GM18526 (cell line): ENCODE data around the gene TMEM132D.

Source experiments
- POLR2A ChIP-seq: IDR thresholded peaks from 3 replicates; pipeline ENCODE4 v1.6.1; 2011; ENCODE audit not compliant: insufficient read length; ENCODE audit errors: extremely low read depth

Gene TMEM132D

GRCh38 chr12:129807136-129807535, 96.7 kb downstream of the TMEM132D start:
- TF ChIP-seq POLR2A = no peak

- no peak for TF ChIP-seq POLR2A
Measured at GRCh38 chr12:129791396-129791795, 112.4 kb downstream of the TMEM132D start.

- TF ChIP-seq POLR2A = no peak
Measured at GRCh38 chr12:129790930-129791329, 112.9 kb downstream of the TMEM132D start.

GRCh38 chr12:129790331-129790730, 113.5 kb downstream of the TMEM132D start:
- no peak for TF ChIP-seq POLR2A

- no peak for TF ChIP-seq POLR2A
Measured at GRCh38 chr12:129789921-129790320, 113.9 kb downstream of the TMEM132D start.

GRCh38 chr12:129788506-129789084, 115.2 kb downstream of the TMEM132D start:
- TF ChIP-seq POLR2A = no peak

GRCh38 chr12:129779989-129780388, 123.8 kb downstream of the TMEM132D start:
- no peak for TF ChIP-seq POLR2A

GRCh38 chr12:129779033-129779432, 124.8 kb downstream of the TMEM132D start:
- no peak for TF ChIP-seq POLR2A

- no peak for TF ChIP-seq POLR2A
Measured at GRCh38 chr12:129776977-129777667, 126.7 kb downstream of the TMEM132D start.

GRCh38 chr12:129772501-129773493, 131.0 kb downstream of the TMEM132D start:
- TF ChIP-seq POLR2A = no peak

GRCh38 chr12:129771238-129771637, 132.6 kb downstream of the TMEM132D start:
- no peak for TF ChIP-seq POLR2A

- TF ChIP-seq POLR2A = no peak
Measured at GRCh38 chr12:129765719-129766118, 138.1 kb downstream of the TMEM132D start.

GRCh38 chr12:129762436-129762835, 141.4 kb downstream of the TMEM132D start:
- no peak for TF ChIP-seq POLR2A

GRCh38 chr12:129753586-129753985, 150.2 kb downstream of the TMEM132D start:
- TF ChIP-seq POLR2A = no peak

GRCh38 chr12:129750421-129750820, 153.4 kb downstream of the TMEM132D start:
- no peak for TF ChIP-seq POLR2A

GRCh38 chr12:129746318-129746717, 157.5 kb downstream of the TMEM132D start:
- TF ChIP-seq POLR2A = no peak
